ENCODE measurements around the gene SLC45A1. TPM values are rescaled to one million over a fixed set of nuclear protein-coding genes. Genes with fewer than 3 reads are reported as not detected.

SLC45A1 gene
- total and polyA plus RNA-seq, 9 of the 15 experiments (the other 6 are each of a cell fraction or from before 2014, with no cell fraction given) = not detected

GRCh38 chr1:8351693-8352470, 34.0 kb downstream of the SLC45A1 start:
- H3K36me3 ChIP-seq (ENCODE audit: control insufficient read depth, insufficient read depth, low read length) = peaks cover 29% of the 10 kb centered on the region
- no peak overlapping the region for H3K27ac ChIP-seq (ENCODE audit: extremely low read depth, low read depth, low read length)
- intact Hi-C loops (cut with micrococcal nuclease) = no loop called here
- ChIA-PET POLR2A (interaction anchor here (0.6 to 1.0 kb wide), 3 partner anchors 12 to 673 kb away, joined by 3 to 5 read pairs (median 3); no protein-coding TSS in a partner anchor), CTCF (ENCODE audit: low intra/inter-chr PET ratio) (interaction anchor here (0.8 to 5.0 kb wide), 3 partner anchors 321 to 377 kb away, joined by 5 to 35 read pairs (median 5); no protein-coding TSS in a partner anchor)
- DNase-seq (ENCODE audit: extremely low read depth in 1 of 4, low spot score in 3 of 4) (peak; percentile 59 to 71 (median 67)), ATAC-seq (peak; percentile 80), FAIRE-seq (no peak)
- H3K79me2 ChIP-seq (ENCODE audit: control insufficient read depth, insufficient read depth, low read length) = no peaks in the 10 kb centered on the region
- no TSS peak for BruUV-seq (replicated peaks)
- H3K9me1 ChIP-seq (ENCODE audit: control insufficient read depth, insufficient read depth, low read length) = peaks cover 3% of the 10 kb centered on the region
- peaks cover 8 to 20% of the 10 kb centered on the region in 2 experiments; a peak in 3 of 5 replicates for H3K27me3 ChIP-seq (ENCODE audit: control insufficient read depth in 2 of 2, insufficient read depth in 2 of 2, low read length in 2 of 2)
- H3K4me1 ChIP-seq (replicated peaks in 1 of 2; ENCODE audit: control insufficient read depth in 2 of 2, insufficient read depth in 2 of 2, low read length in 2 of 2) = peaks cover 0 to 19% of the 10 kb centered on the region in 2 experiments; a peak in 2 of 5 replicates
- H3K9me3 ChIP-seq (replicated peaks; ENCODE audit: control insufficient read depth, insufficient read depth, low read depth, low read length) = no peaks in the 10 kb centered on the region
- H3K4me2 ChIP-seq (ENCODE audit: insufficient read depth, low read length) = no peak overlapping the region
- WGBS (ENCODE audit: insufficient coverage, low coverage, missing lambda C conversion rate) = 51% methylated on average over 12 of the region's 13 CpGs
- H3K4me3 ChIP-seq = no peak overlapping the region
- H2AFZ ChIP-seq (ENCODE audit: low read depth, low read length) = no peak overlapping the region
- H4K20me1 ChIP-seq (replicated peaks; ENCODE audit: control insufficient read depth, insufficient read depth, low read length) = peaks cover 25% of the 10 kb centered on the region; the same call in 1 of the 2 replicates
- in situ Hi-C loops (cut with MboI) = no loop called here
- H3K9ac ChIP-seq (ENCODE audit: insufficient read depth in 1 of 2, low read depth in 2 of 2, low read length in 2 of 2) = no peak overlapping the region
- TF ChIP-seq RAD21 (CRISPR knock-in tag; conservative IDR thresholded peaks at IDR 0.05 in 1 of 2, IDR thresholded peaks at IDR 0.05 in 1 of 2) (peak; percentile 14 to 49; a peak in 2 of 4 replicates), CTCF (IDR thresholded peaks at IDR 0.05 in 2 of 3, conservative IDR thresholded peaks at IDR 0.05 in 1 of 3; ENCODE audit: insufficient read depth in 2 of 3, low read depth in 1 of 3, low read length in 3 of 3) (peak; percentile 73 to 84 (median 82)), U2AF1 (optimal IDR thresholded peaks at IDR 0.05; ENCODE audit: low read depth, low read length) (no peak), ELF4 (CRISPR knock-in tag; IDR thresholded peaks at IDR 0.05) (no peak), KLF16 (IDR thresholded peaks at IDR 0.05) (0 out of 2 replicates have a peak, but pooled peaks have one; percentile 8), MYNN (IDR thresholded peaks at IDR 0.05) (0 out of 2 replicates have a peak, but pooled peaks have one; percentile 18), MYNN (CRISPR knock-in tag; IDR thresholded peaks at IDR 0.05) (no peak), HLTF (IDR thresholded peaks at IDR 0.05) (no peak), SMC3 (conservative IDR thresholded peaks at IDR 0.05; ENCODE audit: insufficient read depth, low read depth, low read length) (peak; percentile 53), REST (IDR thresholded peaks at IDR 0.05; ENCODE audit: borderline replicate concordance) (peak; percentile 20; the same call in 1 of the 2 replicates), REST (CRISPR knock-in tag; IDR thresholded peaks at IDR 0.05; ENCODE audit: low read depth) (no peak)

Data from K562 (cell line).